GM19099 (cell line): ENCODE measurements around the gene CSF2RB.

Experiments used
- POLR2A ChIP-seq: IDR thresholded peaks from 3 replicates; pipeline ENCODE4 v1.6.1; 2011; ENCODE audit warnings: low read depth; ENCODE audit not compliant: insufficient read length; ENCODE audit errors: extremely low read depth

Gene CSF2RB

DNA sequence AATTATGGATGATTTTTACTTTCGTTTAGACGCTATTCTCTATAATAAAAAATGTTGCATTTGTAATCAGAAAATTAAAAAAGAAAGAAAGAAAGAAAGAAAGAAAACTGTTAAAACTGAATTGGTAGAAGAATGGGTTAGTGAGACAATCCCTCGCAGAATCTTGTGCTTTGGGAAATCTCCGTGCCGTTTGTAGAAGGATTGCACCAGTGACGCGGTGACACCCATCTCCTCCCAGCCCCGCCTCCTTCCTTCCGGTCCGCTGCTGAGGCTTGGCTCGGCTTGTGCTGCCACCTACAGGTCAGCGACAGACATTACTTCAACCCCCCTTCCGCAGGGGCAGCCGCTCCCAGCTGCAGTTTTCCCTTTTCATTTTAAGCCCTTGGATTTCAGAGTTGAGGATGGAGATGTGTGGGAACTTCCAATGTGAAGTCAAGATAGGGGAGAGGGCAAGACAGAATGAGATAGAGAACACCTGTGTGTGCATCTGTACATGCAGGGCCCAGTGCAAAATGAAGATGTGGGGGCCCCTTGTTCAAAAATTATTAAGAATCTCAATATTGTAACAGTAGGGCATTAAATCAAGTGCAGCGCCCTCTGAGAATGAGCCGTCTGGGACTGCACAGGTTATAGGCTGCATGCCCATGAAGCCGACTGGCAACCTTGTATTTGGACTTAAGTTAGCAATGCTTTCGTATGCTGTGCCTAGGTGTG is 64.7 kb downstream of the CSF2RB start:
- no peak for TF ChIP-seq POLR2A

DNA sequence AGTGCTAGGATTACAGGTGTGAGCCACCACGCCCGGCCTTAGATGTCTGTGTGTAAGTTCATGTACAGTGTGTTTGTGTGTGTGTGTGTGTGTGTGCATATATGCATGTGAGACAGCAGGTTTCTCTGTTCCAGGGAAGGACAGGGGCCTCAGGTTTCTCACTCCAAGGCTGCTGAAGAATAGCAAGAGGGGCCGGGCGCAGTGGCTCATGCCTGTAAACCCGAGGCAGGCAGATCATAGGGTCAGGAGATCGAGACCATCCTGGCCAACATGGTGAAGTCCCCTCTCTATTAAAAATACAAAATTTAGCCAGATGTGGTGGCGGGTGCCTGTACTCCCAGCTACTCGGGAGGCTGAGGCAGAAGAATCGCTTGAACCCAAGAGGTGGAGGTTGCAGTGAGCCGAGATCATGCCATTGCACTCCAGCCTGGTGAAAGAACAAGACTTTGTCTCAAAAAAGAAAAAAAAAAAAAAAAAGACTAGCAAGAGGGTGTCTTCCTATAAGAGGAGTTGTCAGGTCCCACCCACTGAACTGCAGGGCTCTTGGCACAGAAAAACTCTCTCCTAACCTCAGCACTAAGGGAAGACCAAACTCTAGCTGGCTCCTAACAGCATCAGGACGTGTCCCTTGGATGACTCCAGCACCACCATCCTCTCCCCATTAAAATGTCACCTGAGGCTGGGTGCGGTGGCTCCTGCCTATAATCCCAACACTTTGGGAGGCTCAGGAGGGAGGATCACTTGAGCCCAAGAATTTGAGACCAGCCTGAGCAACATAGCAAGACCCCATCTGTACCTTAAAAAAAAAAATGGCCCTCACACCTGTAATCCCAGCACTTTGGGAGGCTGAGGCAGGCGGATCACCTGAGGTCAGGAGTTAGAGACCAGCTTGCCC is 65.8 kb downstream of the CSF2RB start:
- TF ChIP-seq POLR2A, result no peak

DNA sequence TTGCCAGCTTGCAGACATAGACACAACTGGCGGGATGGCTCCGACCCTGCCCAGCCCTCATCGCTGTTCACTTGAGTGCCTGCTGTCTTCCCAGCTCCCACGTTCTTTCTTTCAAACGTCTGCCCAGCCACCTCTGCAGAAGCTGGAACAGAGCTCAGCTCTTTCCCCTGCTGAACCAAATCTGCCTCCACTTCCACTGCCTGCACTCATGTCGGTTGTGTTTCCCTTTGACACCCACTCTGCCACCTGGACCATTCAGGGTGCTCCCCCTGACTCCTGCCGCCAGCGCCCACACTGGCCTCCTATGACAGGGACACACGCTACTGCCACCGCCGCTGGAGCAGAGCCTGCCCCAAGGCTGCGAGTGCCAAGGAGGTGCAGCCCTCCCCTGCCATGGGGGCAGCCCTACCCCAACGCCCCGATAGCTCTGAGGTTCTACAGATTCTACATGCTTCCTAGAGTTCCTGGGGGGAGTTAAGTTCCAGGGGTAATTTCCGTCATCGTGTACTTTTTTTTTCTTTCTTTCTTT is 67.9 kb downstream of the CSF2RB start:
- TF ChIP-seq POLR2A, result no peak

DNA sequence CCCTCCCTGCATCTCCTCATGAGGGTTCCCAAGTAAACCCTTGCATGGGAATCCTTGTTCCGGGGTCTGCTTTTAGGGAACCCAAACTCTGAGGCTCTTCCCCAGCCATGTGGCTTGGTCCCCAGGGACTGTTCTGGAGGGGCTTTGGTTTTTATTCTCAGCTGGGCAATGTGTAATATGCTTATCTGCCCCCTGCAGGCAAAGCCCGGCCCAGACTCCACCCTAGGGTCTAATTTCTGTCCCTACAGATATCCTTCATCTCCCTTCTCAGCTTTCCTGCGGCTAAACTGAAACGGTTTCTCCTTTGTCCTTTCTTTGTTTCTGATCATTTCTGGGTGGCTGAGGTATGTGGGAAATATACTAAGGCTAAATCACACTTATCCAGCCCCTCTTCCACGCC is 68.7 kb downstream of the CSF2RB start:
- TF ChIP-seq POLR2A, result no peak

DNA sequence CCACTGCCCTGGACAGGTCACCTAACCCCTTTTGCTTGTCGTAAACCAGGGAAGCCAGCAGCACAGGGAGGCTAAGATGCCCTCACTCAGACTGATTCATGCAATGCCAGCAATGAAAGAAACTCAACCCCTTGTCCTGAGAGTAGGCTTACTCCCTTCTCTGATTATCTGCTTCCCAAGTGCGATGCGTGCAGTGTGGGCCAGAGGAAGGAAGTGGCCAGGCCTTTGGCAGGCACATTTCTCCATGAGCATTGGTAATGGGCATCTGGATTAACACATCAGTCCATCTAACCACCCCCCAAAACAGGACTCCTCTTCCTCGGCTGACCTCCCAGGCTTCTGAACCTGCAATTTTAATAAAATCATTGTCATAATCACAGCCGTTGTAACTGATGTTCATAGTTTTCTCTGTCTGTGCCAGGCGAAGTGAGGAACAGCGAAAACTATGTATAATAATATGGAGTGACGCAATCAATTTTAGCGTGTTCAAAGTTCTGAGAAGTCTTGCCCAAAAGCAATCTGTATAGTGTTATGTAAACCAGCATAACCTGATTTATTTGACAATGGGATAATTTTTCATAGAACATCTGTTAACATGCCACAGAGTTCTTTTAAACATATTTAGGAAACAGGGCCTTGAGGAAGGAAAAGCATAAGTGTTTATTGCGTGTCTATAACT is 71.9 kb downstream of the CSF2RB start:
- TF ChIP-seq POLR2A, result no peak

DNA sequence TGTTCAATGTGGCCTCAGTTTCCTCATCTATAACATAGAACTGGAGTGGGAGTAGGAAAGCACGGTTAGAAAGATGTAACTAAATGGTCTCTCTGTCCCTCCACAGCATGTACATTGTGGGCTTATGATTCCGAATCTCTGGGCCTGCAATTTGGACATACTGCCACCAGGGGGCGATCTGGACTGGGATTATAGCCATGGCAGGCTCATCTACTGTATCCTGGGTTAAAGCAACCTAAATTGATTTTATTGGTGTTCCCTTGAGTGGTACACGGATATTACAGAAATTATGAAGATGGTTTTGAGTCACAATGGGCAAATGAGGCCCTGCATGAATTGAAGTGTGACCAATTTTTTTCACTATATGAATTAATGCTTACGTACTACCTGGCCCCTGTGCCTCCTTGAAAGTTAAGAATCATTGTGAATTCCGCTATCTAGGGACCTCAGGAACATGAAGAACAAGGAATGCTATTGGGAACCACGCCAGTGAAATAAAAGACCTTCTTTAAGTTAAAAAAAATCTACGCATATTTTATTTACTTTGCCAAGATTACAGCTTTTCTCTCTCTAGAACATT is 72.9 kb downstream of the CSF2RB start:
- TF ChIP-seq POLR2A, result no peak

DNA sequence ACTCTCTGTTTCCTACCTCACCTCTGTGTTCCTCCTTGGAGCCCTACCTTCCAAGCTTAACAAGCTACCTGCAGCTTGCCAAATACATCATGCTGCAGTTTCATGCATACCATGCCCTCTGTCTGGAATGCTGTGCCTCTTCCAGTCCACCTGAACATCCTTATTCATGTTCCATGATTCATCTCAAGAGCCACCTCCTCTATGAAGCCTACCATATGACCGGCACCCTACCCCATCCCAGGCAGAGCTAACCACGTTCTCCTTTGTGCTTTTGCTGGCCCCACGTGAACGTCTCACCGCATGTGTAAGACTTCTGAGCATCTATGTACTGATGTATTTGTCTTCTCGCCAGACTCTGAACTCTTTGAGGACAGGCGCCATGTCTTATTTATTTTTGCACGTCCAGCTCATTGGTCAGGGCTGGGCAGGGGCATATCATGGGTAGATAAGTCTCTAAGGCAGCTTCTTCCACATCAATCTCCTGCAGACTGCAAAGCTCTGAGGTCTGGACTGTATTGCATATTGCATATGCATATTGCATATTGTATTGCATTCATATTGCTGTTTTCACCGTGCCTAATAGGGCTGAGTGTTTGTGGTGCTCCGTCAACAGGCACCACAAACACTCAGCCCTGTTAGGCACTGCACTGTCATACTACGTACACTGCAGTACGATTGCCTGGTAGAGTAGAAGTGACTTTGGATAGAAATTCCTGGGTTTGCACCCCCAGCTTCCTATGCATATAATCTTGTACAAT is 74.8 kb downstream of the CSF2RB start:
- TF ChIP-seq POLR2A, result no peak
